Caco-2 (cell line): ENCODE measurements around the gene TBX6. TPM values are rescaled to one million over a fixed set of nuclear protein-coding genes. Genes with fewer than 3 reads are reported as not detected.
A peak's percentile ranks its signal among the peaks of the same experiment; 100 is the strongest.

Source experiments
- BruUV-seq: library from RNA; stranded (reverse); fragments of 400-500 nt; replicated peaks from 2 replicates; lab custom pipeline; 2021; lab: Mats Ljungman, UMichigan
- CTCF ChIA-PET: fragments of 300-600 bp; sonication (Branson Sonifier 250); formaldehyde crosslinking; loops from one replicate; lab custom pipeline; 2022; ENCODE audit warnings: antibody characterized with exemption; lab: Charles Lee
- POLR2A ChIA-PET: fragments of 300-600 bp; sonication (Branson Sonifier 250); formaldehyde crosslinking; loops from one replicate; lab custom pipeline; 2022; ENCODE audit warnings: antibody characterized with exemption; lab: Charles Lee
- DNase-seq, 2 experiments: peaks; one replicate each; pipeline versions ENCODE4 v3.0.0 to v3.0.0-alpha.2; 2020 to 2022
- H3K27me3 ChIP-seq: replicated peaks from 2 replicates; pipeline ENCODE4 v1.6.0; 2011; ENCODE audit warnings: low read length; ENCODE audit not compliant: control insufficient read depth, insufficient read depth
- H3K36me3 ChIP-seq: 2 replicates; pipeline ENCODE4 v1.5.1; 2011; ENCODE audit warnings: low read length; ENCODE audit not compliant: control insufficient read depth, insufficient read depth
- H3K4me1 ChIP-seq: fragments of 250-450 bp; sonication (Bioruptor Pico); 2 replicates; pipeline ENCODE4 v1.5.1; 2020; ENCODE audit warnings: mild to moderate bottlenecking
- H3K4me3 ChIP-seq: 2 replicates; pipeline ENCODE4 v1.5.1; 2011; ENCODE audit warnings: low read depth, mild to moderate bottlenecking, control low read depth, low read length
- H3K9me3 ChIP-seq: fragments of 250-450 bp; sonication (Bioruptor Pico); 2 replicates; pipeline ENCODE4 v1.5.1; 2020; ENCODE audit warnings: mild to moderate bottlenecking, moderate library complexity
- H3K27ac Mint-ChIP-seq: one replicate; pipeline ENCODE4 v1.8.0; 2022; ENCODE audit warnings: mixed read lengths; ENCODE audit not compliant: unreplicated experiment
- H3K27me3 Mint-ChIP-seq: one replicate; pipeline ENCODE4 v1.8.0; 2022; ENCODE audit warnings: mixed read lengths; ENCODE audit not compliant: insufficient read depth, unreplicated experiment
- H3K36me3 Mint-ChIP-seq: one replicate; pipeline ENCODE4 v1.8.0; 2022; ENCODE audit warnings: mild to moderate bottlenecking, mixed read lengths; ENCODE audit not compliant: insufficient read depth, unreplicated experiment
- H3K4me1 Mint-ChIP-seq: one replicate; pipeline ENCODE4 v1.8.0; 2022; ENCODE audit warnings: low read depth, mixed read lengths; ENCODE audit not compliant: unreplicated experiment
- H3K4me3 Mint-ChIP-seq: one replicate; pipeline ENCODE4 v1.8.0; 2022; ENCODE audit warnings: mild to moderate bottlenecking, moderate library complexity, mixed read lengths; ENCODE audit not compliant: unreplicated experiment
- H3K9me3 Mint-ChIP-seq: one replicate; pipeline ENCODE4 v1.8.0; 2022; ENCODE audit warnings: mixed read lengths; ENCODE audit not compliant: unreplicated experiment
- intact Hi-C: fragments of 100-400 bp; cut with micrococcal nuclease; formaldehyde crosslinking; loops from one replicate; pipeline ENCODE4 v1.10.0; 2022; ENCODE audit not compliant: unreplicated experiment
- total RNA-seq: library from RNA; stranded (reverse); gene quantifications from 2 replicates; pipeline ENCODE4 v1.2.3, GENCODE V29; 2022
- TF ChIP-seq, protein P1 (sequence below), 2 experiments: fragments of 200-600 bp in 1 of 2; IDR thresholded peaks; 1 replicate in 1 of 2; 2 replicates in 1 of 2; pipeline versions ENCODE4 v1.5.1 to v1.8.0; 2011 to 2022; ENCODE audit warnings: antibody characterized with exemption in 1 of 2, control low read depth in 1 of 2, inconsistent platforms in 1 of 2, low read depth in 1 of 2, low read length in 1 of 2, mild to moderate bottlenecking in 1 of 2, moderate library complexity in 1 of 2; ENCODE audit not compliant: insufficient read depth in 1 of 2, severe bottlenecking in 1 of 2, unreplicated experiment in 1 of 2

TBX6 gene
- total RNA-seq, 1 experiment from 2014 or later, result 1.1 TPM

DNA sequence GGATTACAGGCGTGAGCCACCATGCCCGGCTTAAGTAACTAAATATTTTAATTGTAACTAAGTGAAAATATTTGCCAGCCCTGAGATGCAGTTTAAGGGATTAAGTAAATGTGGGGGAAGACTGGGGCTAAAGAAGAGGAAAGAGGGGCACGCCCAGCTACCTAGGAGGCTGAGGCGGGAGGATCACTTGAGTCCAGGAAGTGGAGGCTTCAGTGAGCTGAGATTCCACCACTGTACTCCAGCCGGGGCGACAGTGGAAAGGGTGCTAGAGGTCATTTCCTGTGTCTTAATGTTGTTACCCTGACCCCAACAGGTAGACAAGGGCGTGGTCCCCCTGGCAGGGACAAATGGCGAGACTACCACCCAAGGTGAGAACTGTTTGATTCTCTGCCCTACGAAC, 23.4 kb downstream of the TBX6 start:
- H3K36me3 Mint-ChIP-seq, result peaks cover 84% of the 10 kb centered on the region
- TF ChIP-seq, protein P1, sequence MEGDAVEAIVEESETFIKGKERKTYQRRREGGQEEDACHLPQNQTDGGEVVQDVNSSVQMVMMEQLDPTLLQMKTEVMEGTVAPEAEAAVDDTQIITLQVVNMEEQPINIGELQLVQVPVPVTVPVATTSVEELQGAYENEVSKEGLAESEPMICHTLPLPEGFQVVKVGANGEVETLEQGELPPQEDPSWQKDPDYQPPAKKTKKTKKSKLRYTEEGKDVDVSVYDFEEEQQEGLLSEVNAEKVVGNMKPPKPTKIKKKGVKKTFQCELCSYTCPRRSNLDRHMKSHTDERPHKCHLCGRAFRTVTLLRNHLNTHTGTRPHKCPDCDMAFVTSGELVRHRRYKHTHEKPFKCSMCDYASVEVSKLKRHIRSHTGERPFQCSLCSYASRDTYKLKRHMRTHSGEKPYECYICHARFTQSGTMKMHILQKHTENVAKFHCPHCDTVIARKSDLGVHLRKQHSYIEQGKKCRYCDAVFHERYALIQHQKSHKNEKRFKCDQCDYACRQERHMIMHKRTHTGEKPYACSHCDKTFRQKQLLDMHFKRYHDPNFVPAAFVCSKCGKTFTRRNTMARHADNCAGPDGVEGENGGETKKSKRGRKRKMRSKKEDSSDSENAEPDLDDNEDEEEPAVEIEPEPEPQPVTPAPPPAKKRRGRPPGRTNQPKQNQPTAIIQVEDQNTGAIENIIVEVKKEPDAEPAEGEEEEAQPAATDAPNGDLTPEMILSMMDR (IDR thresholded peaks at IDR 0.05; ENCODE audit: insufficient read depth in 1 of 2, low read depth in 1 of 2, low read length in 1 of 2, severe bottlenecking in 1 of 2, unreplicated experiment in 1 of 2), result no peak
- peaks cover 19% of the 10 kb centered on the region for H3K4me1 Mint-ChIP-seq
- DNase-seq, result no peak
- ChIA-PET POLR2A (no interaction called here), CTCF (no interaction called here)
- no peaks in the 10 kb centered on the region for H3K9me3 ChIP-seq
- no peaks in the 10 kb centered on the region for H3K9me3 Mint-ChIP-seq
- no peak overlapping the region for H3K4me3 Mint-ChIP-seq
- intact Hi-C loops, result loop anchor here (5.0 to 10.0 kb wide), 2 partner anchors 336 to 1096 kb away; partner anchors contain the start of genes SPNS1 and ZNF771
- H3K27me3 Mint-ChIP-seq, result no peaks in the 10 kb centered on the region
- H3K4me3 ChIP-seq, result no peak overlapping the region
- peaks cover 8% of the 10 kb centered on the region; the same call in 1 of the 2 replicates for H3K4me1 ChIP-seq
- no peak overlapping the region for H3K27ac Mint-ChIP-seq
- BruUV-seq, result no TSS peak
- H3K36me3 ChIP-seq, result peaks cover 15% of the 10 kb centered on the region
- H3K27me3 ChIP-seq, result no peaks in the 10 kb centered on the region

DNA sequence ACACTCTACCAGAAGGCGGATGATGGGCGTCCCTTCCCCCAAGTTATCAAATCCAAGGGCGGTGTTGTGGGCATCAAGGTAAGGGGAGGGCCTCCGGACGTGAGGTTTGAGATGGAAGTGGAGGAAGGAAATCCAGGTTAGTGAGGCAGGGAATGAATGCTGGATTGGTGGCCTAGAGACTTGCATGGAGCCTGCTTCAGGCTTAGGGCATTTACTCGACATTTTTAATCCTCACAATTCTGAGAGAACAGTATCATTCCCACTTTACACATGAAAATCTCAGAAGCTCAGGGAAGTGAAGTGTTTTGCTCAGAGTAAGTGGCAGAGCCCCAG, 24.2 kb downstream of the TBX6 start:
- Histone ChIP-seq H3K4me3 (peak overlapping the region; percentile 98), H3K9me3 (no peaks in the 10 kb centered on the region), H3K27me3 (no peaks in the 10 kb centered on the region), H3K36me3 (peaks cover 15% of the 10 kb centered on the region), H3K4me1 (peaks cover 8% of the 10 kb centered on the region; the same call in 1 of the 2 replicates)
- intact Hi-C loops, result loop anchor here (5.0 to 10.0 kb wide), 2 partner anchors 337 to 1095 kb away; partner anchors contain the start of genes SPNS1 and ZNF771
- no peak for DNase-seq
- no TSS peak for BruUV-seq
- Mint-ChIP-seq H3K4me1 (peaks cover 19% of the 10 kb centered on the region), H3K36me3 (peaks cover 84% of the 10 kb centered on the region), H3K4me3 (peak overlapping the region; percentile 95), H3K9me3 (no peaks in the 10 kb centered on the region), H3K27ac (no peak overlapping the region), H3K27me3 (no peaks in the 10 kb centered on the region)
- CTCF ChIA-PET, result no interaction called here
- TF ChIP-seq, protein P1 (IDR thresholded peaks at IDR 0.05; ENCODE audit: insufficient read depth in 1 of 2, low read depth in 1 of 2, low read length in 1 of 2, severe bottlenecking in 1 of 2, unreplicated experiment in 1 of 2), result no peak
- POLR2A ChIA-PET, result no interaction called here

- peaks cover 15% of the 10 kb centered on the region for H3K36me3 ChIP-seq
- H3K4me1 ChIP-seq, result peaks cover 8% of the 10 kb centered on the region; the same call in 1 of the 2 replicates
- CTCF ChIA-PET, result interaction anchor here (1.1 kb wide), 1 partner anchor 25 kb away, joined by 3 read pairs; the partner anchor contains the start of gene TBX6
- peak overlapping the region; percentile 98 for H3K4me3 ChIP-seq
- intact Hi-C loops, result loop anchor here (5.0 to 10.0 kb wide), 2 partner anchors 338 to 1095 kb away; partner anchors contain the start of genes SPNS1 and ZNF771
- no peak for DNase-seq
- Mint-ChIP-seq H3K36me3 (peaks cover 80% of the 10 kb centered on the region), H3K27me3 (no peaks in the 10 kb centered on the region), H3K9me3 (no peaks in the 10 kb centered on the region), H3K4me3 (peak overlapping the region; percentile 95), H3K27ac (peak overlapping the region; percentile 97), H3K4me1 (peaks cover 19% of the 10 kb centered on the region)
- TF ChIP-seq, protein P1 (IDR thresholded peaks at IDR 0.05; ENCODE audit: insufficient read depth in 1 of 2, low read depth in 1 of 2, low read length in 1 of 2, severe bottlenecking in 1 of 2, unreplicated experiment in 1 of 2), result no peak
- H3K27me3 ChIP-seq, result no peaks in the 10 kb centered on the region
- BruUV-seq, result no TSS peak
- no peaks in the 10 kb centered on the region for H3K9me3 ChIP-seq
- POLR2A ChIA-PET, result interaction anchor here (1.8 to 1.9 kb wide), 2 partner anchors 10 to 304 kb away, joined by 5 to 13 read pairs; partner anchors contain the start of gene TBC1D10B
These were observed 24.8 kb downstream of the TBX6 start for GRCh38 chr16:30066761-30067583.
